Epidermal melanocyte (primary cell): ENCODE results near the gene MAST4.

Experiments used
- DNase-seq: peaks from one replicate; pipeline ENCODE4 v3.0.0; 2011; ENCODE audit warnings: low spot score; ENCODE audit not compliant: insufficient read length

The MAST4 gene

GRCh38 chr5:66595756-66596635 is at the start of gene MAST4:
TSS of gene MAST4 (plus strand) at chr5:66596393. CDS start at chr5:66596656, 263 bp downstream.
- DNase-seq = peak; percentile 70

- no peak for DNase-seq
Measured at GRCh38 chr5:66546541-66546940, 49.7 kb upstream of the MAST4 start.

- DNase-seq = no peak
Measured at GRCh38 chr5:66551338-66551737, 44.9 kb upstream of the MAST4 start.

GRCh38 chr5:66551945-66552344 is 44.2 kb upstream of the MAST4 start:
- no peak for DNase-seq

- DNase-seq = no peak
Measured at GRCh38 chr5:66553368-66553912, 42.8 kb upstream of the MAST4 start.

GRCh38 chr5:66553916-66554575 is 42.1 kb upstream of the MAST4 start:
- no peak for DNase-seq

- no peak for DNase-seq
Measured at GRCh38 chr5:66554884-66555283, 41.3 kb upstream of the MAST4 start.

GRCh38 chr5:66558560-66558959 is 37.6 kb upstream of the MAST4 start:
- DNase-seq = no peak

- DNase-seq = no peak
Measured at GRCh38 chr5:66560371-66560770, 35.8 kb upstream of the MAST4 start.

- no peak for DNase-seq
Measured at GRCh38 chr5:66561256-66561990, 34.8 kb upstream of the MAST4 start.

GRCh38 chr5:66565878-66566277 is 30.3 kb upstream of the MAST4 start:
- DNase-seq = no peak

GRCh38 chr5:66567474-66567873 is 28.7 kb upstream of the MAST4 start:
- no peak for DNase-seq

GRCh38 chr5:66570201-66570600 is 26.0 kb upstream of the MAST4 start:
- DNase-seq = no peak

- DNase-seq = no peak
Measured at GRCh38 chr5:66573733-66574132, 22.5 kb upstream of the MAST4 start.

GRCh38 chr5:66582499-66583165 is 13.6 kb upstream of the MAST4 start:
- no peak for DNase-seq

- DNase-seq = no peak
Measured at GRCh38 chr5:66585291-66585690, 10.9 kb upstream of the MAST4 start.

GRCh38 chr5:66587771-66588170 is 8.4 kb upstream of the MAST4 start:
- DNase-seq = no peak

GRCh38 chr5:66596636-66597182 is 516 bp downstream of the MAST4 start:
- no peak for DNase-seq

GRCh38 chr5:66597183-66597757 is 1.1 kb downstream of the MAST4 start:
- DNase-seq = no peak

GRCh38 chr5:66602621-66603020 is 6.4 kb downstream of the MAST4 start:
- DNase-seq = no peak

- DNase-seq = no peak
Measured at GRCh38 chr5:66603164-66603563, 7.0 kb downstream of the MAST4 start.
